Glomerular endothelial cell (primary cell): ENCODE data around the gene ACAA1. TPM values are rescaled to one million over a fixed set of nuclear protein-coding genes. Genes with fewer than 3 reads are reported as not detected.
"Not testable (repeated sequence)": the region's sequence is repeated elsewhere in the genome, so short reads cannot be mapped to it uniquely, and the experiment has no call there.

Experiments
- DNase-seq: peaks from one replicate; pipeline ENCODE4 v3.0.0-alpha.2; 2011; ENCODE audit warnings: low read depth, low spot score; ENCODE audit errors: extremely low read depth
- total RNA-seq: library from RNA; depleted of rRNA; stranded (reverse); fragments of >200 nt; gene quantifications from 2 replicates; pipeline ENCODE4 v1.2.3, GENCODE V29; 2015

ACAA1 gene
- total RNA-seq: 40.3 and 52.9 TPM in 2 replicates

- peak; percentile 87 for DNase-seq
These were observed at the start of gene ACAA1 for GRCh38 chr3:38136777-38137614. TSS of gene ACAA1 (minus strand) at chr3:38137127. CDS start at chr3:38137035, 92 bp downstream.

GRCh38 chr3:38177181-38177580 lies 40.3 kb upstream of the ACAA1 start:
- no peak for DNase-seq

GRCh38 chr3:38173834-38174418 lies 37.0 kb upstream of the ACAA1 start:
- DNase-seq: no peak

GRCh38 chr3:38171622-38172021 lies 34.7 kb upstream of the ACAA1 start:
- DNase-seq: no peak

- DNase-seq: no peak
These were observed 33.8 kb upstream of the ACAA1 start for GRCh38 chr3:38170722-38171121.

GRCh38 chr3:38169027-38169317 lies 32.0 kb upstream of the ACAA1 start:
- DNase-seq: no peak

GRCh38 chr3:38168151-38169026 lies 31.5 kb upstream of the ACAA1 start:
- no peak for DNase-seq

- DNase-seq: no peak
These were observed 30.7 kb upstream of the ACAA1 start for GRCh38 chr3:38167591-38167990.

- no peak for DNase-seq
These were observed 28.9 kb upstream of the ACAA1 start for GRCh38 chr3:38165722-38166387.

- peak; percentile 99 for DNase-seq
These were observed 28.2 kb upstream of the ACAA1 start, which contains the start of gene OXSR1 for GRCh38 chr3:38164952-38165721. TSS of gene OXSR1 (plus strand) at chr3:38165537. CDS start at chr3:38165877, 340 bp downstream.

- no peak for DNase-seq
These were observed 27.7 kb upstream of the ACAA1 start for GRCh38 chr3:38164643-38164951.

GRCh38 chr3:38163841-38164642 lies 27.1 kb upstream of the ACAA1 start:
- DNase-seq: no peak

GRCh38 chr3:38163117-38163840 lies 26.4 kb upstream of the ACAA1 start:
- no peak for DNase-seq

GRCh38 chr3:38160704-38161103 lies 23.8 kb upstream of the ACAA1 start:
- not testable (repeated sequence) for DNase-seq

- DNase-seq: no peak
These were observed 21.5 kb upstream of the ACAA1 start for GRCh38 chr3:38158472-38158871.

GRCh38 chr3:38157595-38157994 lies 20.7 kb upstream of the ACAA1 start:
- DNase-seq: no peak

- DNase-seq: no peak
These were observed 20.2 kb upstream of the ACAA1 start for GRCh38 chr3:38157117-38157516.

GRCh38 chr3:38155825-38156224 lies 18.9 kb upstream of the ACAA1 start:
- no peak for DNase-seq
